ENCODE measurements around the gene TGM6. TPM values are rescaled to one million over a fixed set of nuclear protein-coding genes. Genes with fewer than 3 reads are reported as not detected.
"Not testable (repeated sequence)": the region's sequence is repeated elsewhere in the genome, so short reads cannot be mapped to it uniquely, and the experiment has no call there.

The TGM6 gene
- total and polyA plus RNA-seq, 2 experiments from 2014 or later, result not detected

DNA sequence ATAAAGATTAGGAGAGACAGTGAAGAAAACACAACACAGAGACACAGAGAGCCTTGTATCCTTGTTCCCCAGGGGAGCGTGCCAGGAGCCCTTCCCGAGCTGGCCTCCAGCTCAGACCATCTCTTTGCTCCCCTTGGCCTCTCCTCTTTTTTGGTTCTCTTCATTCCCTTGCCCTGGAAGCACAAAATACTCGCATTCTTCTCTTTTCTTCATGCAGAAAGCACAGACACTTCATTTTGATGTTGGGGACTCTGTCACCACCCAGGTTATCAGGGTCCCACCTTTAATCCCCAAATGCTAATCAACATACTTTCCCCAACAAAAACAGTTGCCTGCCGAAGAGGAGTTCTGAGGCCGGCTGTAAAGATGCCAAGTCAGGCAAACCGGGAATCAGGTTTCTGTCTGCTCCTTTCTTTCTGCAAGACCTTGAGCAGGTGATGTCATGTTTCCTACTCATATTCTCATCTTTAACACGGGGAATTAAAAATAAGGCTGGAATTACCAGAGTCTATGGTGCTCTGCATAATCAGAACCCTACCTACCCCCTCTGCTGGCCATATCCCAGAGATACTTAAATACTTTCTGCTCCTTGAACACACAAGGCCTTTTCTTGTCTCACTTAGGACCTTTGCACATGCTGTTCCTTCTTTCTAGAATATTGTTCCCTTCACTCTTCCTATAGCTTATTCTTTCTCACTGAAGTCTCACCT is 21.7 kb downstream of the TGM6 start:
- Histone ChIP-seq H3K27ac (no peak overlapping the region), H3K9me2 (replicated peaks; ENCODE audit: insufficient read depth) (no peaks in the 10 kb centered on the region), H3K79me2 (no peaks in the 10 kb centered on the region), H3K4me3 (no peak overlapping the region), H3K4me2 (no peak overlapping the region), H4K20me1 (ENCODE audit: insufficient read depth, poor library complexity, severe bottlenecking) (no peaks in the 10 kb centered on the region), H2AFZ (no peak overlapping the region), H3K4me1 (ENCODE audit: insufficient read depth) (no peaks in the 10 kb centered on the region), H3K27me3 (no peaks in the 10 kb centered on the region), H3K36me3 (replicated peaks; ENCODE audit: insufficient read depth, low read depth) (no peaks in the 10 kb centered on the region), H3K9me3 (ENCODE audit: low read depth) (no peaks in the 10 kb centered on the region)
- peak; percentile 22 for DNase-seq (ENCODE audit: low spot score)
- 67% methylated on average over 7 of the region's 7 CpGs for WGBS (ENCODE audit: low lambda C conversion rate, missing lambda C conversion rate)
- TF ChIP-seq, protein P1, sequence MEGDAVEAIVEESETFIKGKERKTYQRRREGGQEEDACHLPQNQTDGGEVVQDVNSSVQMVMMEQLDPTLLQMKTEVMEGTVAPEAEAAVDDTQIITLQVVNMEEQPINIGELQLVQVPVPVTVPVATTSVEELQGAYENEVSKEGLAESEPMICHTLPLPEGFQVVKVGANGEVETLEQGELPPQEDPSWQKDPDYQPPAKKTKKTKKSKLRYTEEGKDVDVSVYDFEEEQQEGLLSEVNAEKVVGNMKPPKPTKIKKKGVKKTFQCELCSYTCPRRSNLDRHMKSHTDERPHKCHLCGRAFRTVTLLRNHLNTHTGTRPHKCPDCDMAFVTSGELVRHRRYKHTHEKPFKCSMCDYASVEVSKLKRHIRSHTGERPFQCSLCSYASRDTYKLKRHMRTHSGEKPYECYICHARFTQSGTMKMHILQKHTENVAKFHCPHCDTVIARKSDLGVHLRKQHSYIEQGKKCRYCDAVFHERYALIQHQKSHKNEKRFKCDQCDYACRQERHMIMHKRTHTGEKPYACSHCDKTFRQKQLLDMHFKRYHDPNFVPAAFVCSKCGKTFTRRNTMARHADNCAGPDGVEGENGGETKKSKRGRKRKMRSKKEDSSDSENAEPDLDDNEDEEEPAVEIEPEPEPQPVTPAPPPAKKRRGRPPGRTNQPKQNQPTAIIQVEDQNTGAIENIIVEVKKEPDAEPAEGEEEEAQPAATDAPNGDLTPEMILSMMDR (IDR thresholded peaks at IDR 0.05; ENCODE audit: poor library complexity), result peak; percentile 30
- no peak for TF ChIP-seq EZH2phosphoT487 (IDR thresholded peaks at IDR 0.05; ENCODE audit: low read depth, severe bottlenecking, unreplicated experiment)

DNA sequence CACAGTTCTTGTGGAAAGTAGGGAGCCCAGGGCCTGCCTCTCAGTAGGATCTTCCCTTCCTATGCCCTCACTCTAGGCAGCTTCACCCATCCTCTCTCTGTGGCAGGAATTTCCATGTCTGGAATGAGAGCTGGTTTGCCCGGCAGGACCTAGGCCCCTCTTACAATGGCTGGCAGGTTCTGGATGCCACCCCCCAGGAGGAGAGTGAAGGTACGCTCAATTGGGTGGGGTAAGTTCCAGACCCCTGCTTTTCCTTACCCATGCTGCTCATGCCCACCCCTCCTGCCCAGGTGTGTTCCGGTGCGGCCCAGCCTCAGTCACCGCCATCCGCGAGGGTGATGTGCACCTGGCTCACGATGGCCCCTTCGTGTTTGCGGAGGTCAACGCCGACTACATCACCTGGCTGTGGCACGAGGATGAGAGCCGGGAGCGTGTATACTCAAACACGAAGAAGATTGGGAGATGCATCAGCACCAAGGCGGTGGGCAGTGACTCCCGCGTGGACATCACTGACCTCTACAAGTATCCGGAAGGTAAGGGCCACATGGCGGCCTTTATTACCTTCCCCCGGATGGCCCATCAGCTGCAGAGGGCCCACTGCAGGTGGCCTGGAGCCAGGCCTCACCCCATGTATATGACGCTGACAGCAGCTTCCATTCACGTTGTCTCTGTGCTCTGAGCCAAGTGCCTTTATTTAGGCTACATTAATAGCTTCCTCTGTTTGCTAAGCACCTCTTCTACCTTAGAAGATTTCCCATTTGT is 22.8 kb downstream of the TGM6 start:
- DNase-seq (ENCODE audit: low spot score), result no peak
- no peaks in the 10 kb centered on the region for H3K9me3 ChIP-seq (ENCODE audit: low read depth)
- 96% methylated on average over 24 of the region's 24 CpGs for WGBS (ENCODE audit: low lambda C conversion rate, missing lambda C conversion rate)
- TF ChIP-seq EZH2 (IDR thresholded peaks at IDR 0.05; ENCODE audit: borderline replicate concordance) (no peak), EZH2phosphoT487 (IDR thresholded peaks at IDR 0.05; ENCODE audit: low read depth, severe bottlenecking, unreplicated experiment) (no peak)
- TF ChIP-seq, protein P1 (IDR thresholded peaks at IDR 0.05; ENCODE audit: poor library complexity), result no peak
- no peak overlapping the region for H2AFZ ChIP-seq
- no peak overlapping the region for H3K27ac ChIP-seq
- no peaks in the 10 kb centered on the region for H3K36me3 ChIP-seq (replicated peaks; ENCODE audit: insufficient read depth, low read depth)
- H3K9me2 ChIP-seq (replicated peaks; ENCODE audit: insufficient read depth), result no peaks in the 10 kb centered on the region
- H3K4me3 ChIP-seq, result no peak overlapping the region
- H3K79me2 ChIP-seq, result no peaks in the 10 kb centered on the region
- H4K20me1 ChIP-seq (ENCODE audit: insufficient read depth, poor library complexity, severe bottlenecking), result no peaks in the 10 kb centered on the region
- H3K4me1 ChIP-seq (ENCODE audit: insufficient read depth), result no peaks in the 10 kb centered on the region
- no peaks in the 10 kb centered on the region for H3K27me3 ChIP-seq
- no peak overlapping the region for H3K4me2 ChIP-seq

DNA sequence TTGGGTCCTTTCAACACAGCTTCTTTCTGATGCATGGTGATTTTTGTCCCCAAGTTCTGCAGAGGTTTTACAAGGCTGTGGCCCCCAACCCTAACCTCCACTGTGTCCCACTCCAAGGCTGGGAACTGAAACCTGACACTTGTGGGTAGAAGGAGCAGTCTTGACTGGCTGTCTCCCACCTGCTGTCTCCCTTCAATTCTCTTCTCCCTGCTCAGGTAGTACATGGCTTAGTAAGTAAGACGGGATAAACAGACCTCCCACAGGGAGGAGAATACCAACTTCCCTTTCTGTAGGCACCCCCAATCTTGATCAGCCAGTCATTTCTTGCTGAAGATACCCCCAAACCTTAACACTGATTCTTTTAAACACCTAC is 25.0 kb downstream of the TGM6 start:
- WGBS (ENCODE audit: low lambda C conversion rate, missing lambda C conversion rate), result 56% methylated on average over 1 of the region's 1 CpG
- no peaks in the 10 kb centered on the region for H3K9me2 ChIP-seq (replicated peaks; ENCODE audit: insufficient read depth)
- no peaks in the 10 kb centered on the region for H3K27me3 ChIP-seq
- TF ChIP-seq EZH2 (IDR thresholded peaks at IDR 0.05; ENCODE audit: borderline replicate concordance) (no peak), EZH2phosphoT487 (IDR thresholded peaks at IDR 0.05; ENCODE audit: low read depth, severe bottlenecking, unreplicated experiment) (no peak)
- TF ChIP-seq, protein P1 (IDR thresholded peaks at IDR 0.05; ENCODE audit: poor library complexity), result no peak
- H3K27ac ChIP-seq, result no peak overlapping the region
- DNase-seq (ENCODE audit: low spot score), result no peak
- no peaks in the 10 kb centered on the region for H4K20me1 ChIP-seq (ENCODE audit: insufficient read depth, poor library complexity, severe bottlenecking)
- no peak overlapping the region for H3K4me3 ChIP-seq
- H2AFZ ChIP-seq, result no peak overlapping the region
- H3K4me1 ChIP-seq (ENCODE audit: insufficient read depth), result no peaks in the 10 kb centered on the region
- H3K36me3 ChIP-seq (replicated peaks; ENCODE audit: insufficient read depth, low read depth), result no peaks in the 10 kb centered on the region
- H3K79me2 ChIP-seq, result no peaks in the 10 kb centered on the region
- H3K9me3 ChIP-seq (ENCODE audit: low read depth), result no peaks in the 10 kb centered on the region
- no peak overlapping the region for H3K4me2 ChIP-seq

DNA sequence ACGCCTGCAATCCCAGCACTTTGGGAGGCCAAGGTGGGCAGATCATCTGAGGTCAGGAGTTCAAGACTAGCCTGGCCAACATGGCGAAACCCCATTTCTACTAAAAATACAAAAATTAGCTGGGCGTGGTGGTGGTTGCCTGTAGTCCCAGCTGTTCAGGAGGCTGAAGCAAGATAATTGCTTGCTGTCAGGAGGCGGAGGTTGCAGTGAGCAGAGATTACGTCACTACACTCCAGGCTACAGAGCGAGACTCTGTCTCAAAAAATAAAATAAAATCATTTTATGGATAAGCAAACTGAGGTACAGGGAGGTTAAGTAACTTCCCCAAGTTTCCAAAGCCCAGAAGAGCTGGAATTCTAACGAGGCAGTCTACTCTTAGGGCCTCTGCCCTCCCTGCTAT is 26.7 kb downstream of the TGM6 start:
- H3K9me3 ChIP-seq (ENCODE audit: low read depth); H3K36me3 ChIP-seq (replicated peaks; ENCODE audit: insufficient read depth, low read depth); H3K27ac ChIP-seq; H3K4me1 ChIP-seq (ENCODE audit: insufficient read depth); DNase-seq (ENCODE audit: low spot score); H3K9me2 ChIP-seq (replicated peaks; ENCODE audit: insufficient read depth); H3K4me2 ChIP-seq; H2AFZ ChIP-seq; H3K27me3 ChIP-seq; H4K20me1 ChIP-seq (ENCODE audit: insufficient read depth, poor library complexity, severe bottlenecking); H3K4me3 ChIP-seq; H3K79me2 ChIP-seq: not testable (repeated sequence)
- WGBS (ENCODE audit: low lambda C conversion rate, missing lambda C conversion rate), result 81% methylated on average over 7 of the region's 7 CpGs
